ENCODE data around the gene EFCAB6. TPM values are rescaled to one million over a fixed set of nuclear protein-coding genes. Genes with fewer than 3 reads are reported as not detected.

The EFCAB6 gene
- total RNA-seq, 2 experiments from 2014 or later, result 0.15 to 0.21 TPM

DNA sequence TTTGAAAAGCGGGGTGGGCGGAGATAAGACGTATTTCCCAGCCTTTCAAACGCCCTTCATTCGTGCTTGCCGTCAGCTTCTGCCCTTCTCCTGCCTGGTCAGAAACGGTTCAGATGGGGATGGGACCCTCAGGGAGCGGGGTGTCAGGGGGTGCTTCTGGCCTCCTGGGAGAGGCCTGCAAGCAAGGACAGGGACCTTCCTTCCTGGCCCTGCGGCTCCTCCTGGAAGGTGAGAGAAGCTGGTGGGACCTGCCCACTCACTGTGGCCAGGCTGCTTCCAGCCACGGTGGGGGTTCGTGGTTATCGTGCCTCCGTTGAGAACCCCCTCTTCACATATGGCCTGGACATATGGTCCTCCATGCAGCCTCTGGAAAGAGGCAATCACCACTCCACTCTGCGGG lies 295.7 kb downstream of the EFCAB6 start:
- CTCF ChIA-PET, result no interaction called here
- Mint-ChIP-seq H3K27ac (no peak overlapping the region), H3K9me3 (no peaks in the 10 kb centered on the region), H3K4me1 (ENCODE audit: low read depth) (peaks cover 12% of the 10 kb centered on the region), H3K36me3 (ENCODE audit: low read depth) (no peaks in the 10 kb centered on the region), H3K4me3 (no peak overlapping the region), H3K27me3 (ENCODE audit: low read depth) (peaks cover 8% of the 10 kb centered on the region)
- intact Hi-C loops (cut with micrococcal nuclease), result no loop called here
- no peak for DNase-seq

DNA sequence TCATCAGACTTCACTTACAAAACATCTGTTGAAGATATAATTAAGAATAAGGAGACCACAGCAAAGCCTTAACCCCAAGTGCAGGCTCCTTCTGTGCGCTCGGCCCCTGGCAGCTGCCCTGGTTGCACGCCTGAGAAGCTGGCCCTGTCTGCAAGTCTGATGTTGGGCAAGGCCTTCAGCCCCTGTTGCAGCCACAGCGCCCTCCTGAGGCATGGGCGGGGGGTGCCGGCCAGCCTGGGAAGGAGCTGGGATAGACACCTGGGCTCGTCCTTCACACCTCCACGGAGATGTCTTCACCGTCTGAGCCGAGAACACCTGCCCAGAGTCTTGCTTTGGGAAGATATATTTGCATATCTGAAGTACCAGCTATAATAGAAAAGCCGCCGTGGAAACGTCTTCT lies 296.2 kb downstream of the EFCAB6 start:
- peaks cover 8% of the 10 kb centered on the region for H3K27me3 Mint-ChIP-seq (ENCODE audit: low read depth)
- CTCF ChIA-PET, result no interaction called here

DNA sequence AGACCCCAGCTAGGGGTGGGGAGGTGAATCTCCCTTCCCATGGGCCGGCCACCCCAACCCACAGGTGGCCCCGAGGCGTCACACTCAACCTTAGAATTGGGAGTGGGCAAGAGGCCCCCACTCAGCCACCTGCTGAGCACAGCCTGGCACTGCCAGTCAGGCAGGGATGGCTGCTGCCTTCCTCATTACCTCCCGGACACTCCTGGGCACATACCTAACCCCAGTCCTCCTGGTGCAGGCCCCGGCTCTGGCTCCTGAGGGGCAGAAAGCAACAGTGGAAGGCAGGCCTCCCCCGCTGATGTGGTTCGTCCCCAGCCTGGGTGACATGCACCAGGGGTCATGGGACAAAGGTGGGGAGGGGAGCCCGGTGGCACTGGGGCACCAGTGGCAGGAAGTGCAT lies 296.7 kb downstream of the EFCAB6 start:
- H3K4me3 Mint-ChIP-seq, result no peak overlapping the region
- intact Hi-C loops (cut with micrococcal nuclease), result no loop called here
- H3K27ac Mint-ChIP-seq, result no peak overlapping the region
- no peak for DNase-seq
- H3K4me1 Mint-ChIP-seq (ENCODE audit: low read depth), result peaks cover 3% of the 10 kb centered on the region
- H3K36me3 Mint-ChIP-seq (ENCODE audit: low read depth), result no peaks in the 10 kb centered on the region
- H3K9me3 Mint-ChIP-seq, result no peaks in the 10 kb centered on the region
- CTCF ChIA-PET, result no interaction called here
- peaks cover 8% of the 10 kb centered on the region for H3K27me3 Mint-ChIP-seq (ENCODE audit: low read depth)

More for the DNA sequence above, 296.2 kb downstream of the EFCAB6 start:
- H3K9me3 Mint-ChIP-seq, result no peaks in the 10 kb centered on the region
- no peak for DNase-seq
- peaks cover 7% of the 10 kb centered on the region for H3K4me1 Mint-ChIP-seq (ENCODE audit: low read depth)
- intact Hi-C loops (cut with micrococcal nuclease), result no loop called here
- no peak overlapping the region for H3K4me3 Mint-ChIP-seq
- H3K36me3 Mint-ChIP-seq (ENCODE audit: low read depth), result no peaks in the 10 kb centered on the region
- no peak overlapping the region for H3K27ac Mint-ChIP-seq

DNA sequence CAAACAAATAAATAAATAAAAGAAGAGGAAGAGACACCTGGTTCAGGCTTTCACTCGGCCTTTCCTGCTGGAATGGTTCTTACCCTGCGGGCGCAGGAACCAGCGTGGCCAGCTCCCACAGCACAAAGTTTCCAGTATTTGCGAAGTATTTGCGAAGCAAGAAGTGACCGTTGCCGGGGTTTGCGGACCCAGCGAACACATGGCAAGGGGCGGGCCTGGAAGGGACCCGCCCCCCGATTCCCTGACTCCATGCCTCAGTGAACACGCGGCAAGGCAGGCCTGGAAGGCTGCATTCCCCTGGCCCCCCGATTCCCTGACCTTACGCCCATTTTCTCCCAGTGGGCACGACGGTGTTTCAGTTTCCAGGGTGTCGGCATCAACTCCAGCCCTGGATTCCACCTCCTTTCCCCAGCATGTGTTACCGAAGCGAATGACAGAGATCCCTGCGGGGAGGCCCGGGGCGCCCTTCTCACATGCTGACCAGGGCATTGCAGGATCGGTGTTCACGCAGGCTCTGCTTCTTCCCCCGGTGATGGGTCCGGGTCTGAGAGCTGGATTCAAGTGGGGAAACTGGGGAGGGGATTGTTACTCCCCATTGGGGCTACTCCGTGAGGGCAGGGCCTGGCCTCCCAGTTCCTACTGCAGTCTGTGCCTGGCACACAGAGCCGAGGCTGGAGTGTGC lies 297.5 kb downstream of the EFCAB6 start:
- intact Hi-C loops (cut with micrococcal nuclease), result no loop called here
- Mint-ChIP-seq H3K4me1 (ENCODE audit: low read depth) (no peaks in the 10 kb centered on the region), H3K9me3 (no peaks in the 10 kb centered on the region), H3K36me3 (ENCODE audit: low read depth) (no peaks in the 10 kb centered on the region), H3K27me3 (ENCODE audit: low read depth) (peaks cover 8% of the 10 kb centered on the region), H3K4me3 (no peak overlapping the region), H3K27ac (no peak overlapping the region)
- CTCF ChIA-PET, result interaction anchor here (0.7 kb wide), 1 partner anchor 285 kb away, joined by 3 read pairs; no protein-coding TSS in a partner anchor
- DNase-seq, result no peak

DNA sequence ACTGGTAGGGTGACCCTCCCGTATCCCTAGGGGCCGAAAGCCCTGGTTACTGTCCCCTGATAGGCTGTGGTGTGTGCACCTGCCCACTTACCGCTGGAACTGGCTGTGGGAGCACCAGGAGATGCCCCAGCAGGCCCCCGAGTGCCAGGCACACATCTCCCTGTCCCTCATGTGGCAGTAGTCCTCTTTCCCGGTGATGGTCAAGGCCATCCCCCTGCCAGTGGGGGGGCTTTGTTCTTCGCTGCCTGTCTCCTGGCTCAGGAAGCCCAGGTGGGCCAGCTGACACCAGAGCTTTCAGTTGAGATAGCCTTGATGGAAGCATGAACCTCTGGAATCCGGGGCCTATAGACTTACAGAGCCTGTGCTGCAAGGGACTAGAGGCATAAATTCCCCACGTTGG lies 299.8 kb downstream of the EFCAB6 start:
- no peaks in the 10 kb centered on the region for H3K36me3 Mint-ChIP-seq (ENCODE audit: low read depth)
- peaks cover 2% of the 10 kb centered on the region for H3K27me3 Mint-ChIP-seq (ENCODE audit: low read depth)
- DNase-seq, result no peak
- H3K4me1 Mint-ChIP-seq (ENCODE audit: low read depth), result no peaks in the 10 kb centered on the region
- intact Hi-C loops (cut with micrococcal nuclease), result no loop called here
- H3K27ac Mint-ChIP-seq, result no peak overlapping the region
- H3K4me3 Mint-ChIP-seq, result no peak overlapping the region
- CTCF ChIA-PET, result no interaction called here
- no peaks in the 10 kb centered on the region for H3K9me3 Mint-ChIP-seq

DNA sequence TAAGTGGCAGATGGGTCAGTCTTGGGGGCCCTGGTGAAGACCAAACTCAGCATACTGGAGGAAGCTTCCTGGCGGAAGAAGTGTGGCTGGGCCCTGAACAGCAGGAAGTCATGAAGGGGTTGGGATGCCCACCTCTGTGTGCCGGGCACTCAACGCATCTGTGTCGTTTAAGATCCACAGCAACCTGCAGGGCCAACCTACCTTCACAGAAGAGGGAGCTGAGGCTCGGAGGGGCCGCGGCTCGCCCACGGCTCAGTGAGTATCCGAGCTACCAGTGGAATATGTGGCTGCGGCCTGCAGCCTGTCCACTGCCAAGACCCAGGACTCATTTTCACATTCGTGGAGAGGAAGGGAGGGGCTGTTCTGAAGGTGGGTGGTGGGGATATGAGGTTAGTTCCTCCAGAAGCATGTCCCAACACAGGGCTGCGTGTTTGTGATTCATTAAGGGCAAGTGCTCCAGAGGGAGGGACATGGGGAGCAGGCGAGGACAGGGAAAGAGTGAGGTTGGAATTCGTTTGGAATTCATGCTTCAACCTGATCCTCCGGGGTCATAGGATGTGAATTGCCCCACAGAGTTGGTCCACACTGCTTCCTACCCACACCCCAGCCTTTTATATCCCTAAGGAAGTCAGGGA lies 300.7 kb downstream of the EFCAB6 start:
- H3K27ac Mint-ChIP-seq, result no peak overlapping the region
- no peaks in the 10 kb centered on the region for H3K36me3 Mint-ChIP-seq (ENCODE audit: low read depth)
- no peak overlapping the region for H3K4me3 Mint-ChIP-seq
- no peaks in the 10 kb centered on the region for H3K4me1 Mint-ChIP-seq (ENCODE audit: low read depth)
- no peaks in the 10 kb centered on the region for H3K9me3 Mint-ChIP-seq
- DNase-seq, result no peak
- H3K27me3 Mint-ChIP-seq (ENCODE audit: low read depth), result no peaks in the 10 kb centered on the region
- intact Hi-C loops (cut with micrococcal nuclease), result no loop called here
- CTCF ChIA-PET, result no interaction called here

DNA sequence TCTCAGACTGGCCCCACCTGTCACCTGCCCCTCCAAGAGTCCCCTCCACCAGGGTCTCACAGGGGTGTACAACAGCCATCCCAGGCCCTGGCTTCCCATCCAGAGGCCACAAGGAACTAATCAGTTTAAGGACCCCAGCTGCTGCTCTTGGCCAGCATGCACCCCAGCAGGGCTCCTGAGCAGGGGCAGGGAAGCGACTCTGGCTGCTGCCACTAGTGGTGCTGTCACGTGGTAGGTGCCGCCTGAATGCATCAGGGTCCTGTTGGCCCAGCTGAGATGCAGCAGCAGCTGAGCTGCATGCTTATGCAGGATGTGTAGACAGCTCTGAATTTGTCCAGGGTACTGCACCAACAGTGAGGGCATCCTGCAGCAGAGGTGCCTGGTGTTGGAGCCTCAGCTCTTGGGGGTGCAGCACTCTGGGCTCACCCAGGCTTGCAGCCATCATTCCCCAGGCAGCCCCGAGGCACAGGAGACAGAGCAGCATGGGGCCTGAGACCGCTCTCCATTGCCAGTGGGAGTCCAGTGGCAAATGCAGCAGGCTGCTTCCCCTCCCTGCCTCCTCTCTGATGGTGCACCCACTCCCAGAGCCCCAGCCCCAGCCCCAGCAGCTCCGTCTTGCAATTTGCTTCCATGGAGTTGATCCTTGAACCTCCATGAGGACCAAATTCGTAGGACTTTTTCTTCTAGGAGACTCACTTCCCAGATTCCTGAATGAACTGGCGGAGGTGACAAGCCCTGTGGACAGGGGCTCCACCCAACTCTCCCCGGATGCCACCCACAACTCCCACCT lies 301.6 kb downstream of the EFCAB6 start:
- H3K4me1 Mint-ChIP-seq (ENCODE audit: low read depth), result no peaks in the 10 kb centered on the region
- no peak overlapping the region for H3K4me3 Mint-ChIP-seq
- H3K27ac Mint-ChIP-seq, result no peak overlapping the region
- CTCF ChIA-PET, result no interaction called here
- no peaks in the 10 kb centered on the region for H3K36me3 Mint-ChIP-seq (ENCODE audit: low read depth)
- intact Hi-C loops (cut with micrococcal nuclease), result no loop called here
- H3K9me3 Mint-ChIP-seq, result no peaks in the 10 kb centered on the region
- H3K27me3 Mint-ChIP-seq (ENCODE audit: low read depth), result no peaks in the 10 kb centered on the region
- DNase-seq, result no peak

DNA sequence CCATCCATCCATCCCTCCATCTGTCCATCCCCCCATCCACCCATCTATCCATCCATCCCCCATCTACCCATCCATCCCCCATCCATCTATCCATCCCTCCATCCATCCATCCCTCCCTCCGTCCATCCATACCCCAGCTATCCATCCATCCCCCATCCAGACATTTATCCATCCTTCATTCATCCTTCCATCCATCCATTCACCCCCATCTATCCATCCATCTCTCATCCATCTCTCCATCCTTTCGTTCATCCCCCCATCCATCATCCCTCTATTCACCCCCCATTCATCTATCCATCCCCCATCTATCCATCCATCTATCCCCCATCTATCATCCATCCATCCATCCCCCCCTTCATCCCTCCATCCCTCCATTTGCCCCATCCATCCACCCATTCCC lies 302.8 kb downstream of the EFCAB6 start:
- CTCF ChIA-PET, result interaction anchor here (0.6 kb wide), 1 partner anchor 238 kb away, joined by 3 read pairs; no protein-coding TSS in a partner anchor
- intact Hi-C loops (cut with micrococcal nuclease), result no loop called here
- Mint-ChIP-seq H3K36me3 (ENCODE audit: low read depth) (no peaks in the 10 kb centered on the region), H3K27me3 (ENCODE audit: low read depth) (no peaks in the 10 kb centered on the region), H3K9me3 (no peaks in the 10 kb centered on the region), H3K4me1 (ENCODE audit: low read depth) (no peaks in the 10 kb centered on the region), H3K27ac (no peak overlapping the region), H3K4me3 (no peak overlapping the region)
- no peak for DNase-seq

DNA sequence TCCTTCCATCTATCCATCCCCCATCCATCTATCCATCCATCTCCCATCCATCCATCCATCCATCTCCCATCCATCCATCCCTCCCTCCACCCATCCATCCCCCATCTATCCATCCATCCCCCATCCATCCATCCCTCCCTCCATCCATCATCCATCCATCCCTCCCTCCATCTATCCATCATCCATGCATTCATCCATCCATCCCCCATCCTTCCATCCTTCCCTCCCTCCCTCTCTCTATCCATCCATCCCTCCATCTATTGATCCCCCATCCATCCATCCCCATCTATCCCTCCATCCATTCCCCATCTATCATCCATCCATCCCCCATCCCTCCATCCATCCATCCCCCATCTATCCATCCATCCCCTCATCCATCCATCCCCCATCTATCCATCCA lies 303.6 kb downstream of the EFCAB6 start:
- H3K4me1 Mint-ChIP-seq (ENCODE audit: low read depth), result no peaks in the 10 kb centered on the region
- CTCF ChIA-PET, result no interaction called here
- intact Hi-C loops (cut with micrococcal nuclease), result no loop called here
- H3K4me3 Mint-ChIP-seq, result no peak overlapping the region
- no peaks in the 10 kb centered on the region for H3K27me3 Mint-ChIP-seq (ENCODE audit: low read depth)
- no peaks in the 10 kb centered on the region for H3K36me3 Mint-ChIP-seq (ENCODE audit: low read depth)
- no peak overlapping the region for H3K27ac Mint-ChIP-seq
- H3K9me3 Mint-ChIP-seq, result no peaks in the 10 kb centered on the region
- no peak for DNase-seq

DNA sequence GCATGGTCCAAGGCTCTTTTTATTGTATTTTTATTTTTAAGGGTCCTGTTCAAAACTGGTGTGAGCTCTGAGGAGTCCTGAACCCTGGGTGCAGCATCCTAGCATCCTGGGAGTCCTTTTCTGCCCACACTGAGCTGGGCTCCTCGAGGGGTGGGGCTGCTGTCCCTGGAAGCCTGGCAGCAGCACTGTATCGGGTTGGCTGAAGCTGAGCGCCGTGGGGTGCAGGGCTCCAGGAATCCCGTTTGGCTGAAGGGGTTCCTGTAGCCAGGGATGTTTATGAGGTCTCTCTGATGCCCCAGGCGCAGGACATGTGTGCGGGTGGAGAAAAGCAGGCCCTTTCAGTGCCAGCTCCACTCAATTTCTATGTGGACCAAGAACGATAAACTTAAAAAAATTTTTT lies 304.9 kb downstream of the EFCAB6 start:
- H3K4me3 Mint-ChIP-seq, result no peak overlapping the region
- H3K4me1 Mint-ChIP-seq (ENCODE audit: low read depth), result no peaks in the 10 kb centered on the region
- H3K9me3 Mint-ChIP-seq, result no peaks in the 10 kb centered on the region
- H3K36me3 Mint-ChIP-seq (ENCODE audit: low read depth), result no peaks in the 10 kb centered on the region
- H3K27me3 Mint-ChIP-seq (ENCODE audit: low read depth), result no peaks in the 10 kb centered on the region
- intact Hi-C loops (cut with micrococcal nuclease), result no loop called here
- no peak overlapping the region for H3K27ac Mint-ChIP-seq
- CTCF ChIA-PET, result no interaction called here
- no peak for DNase-seq

DNA sequence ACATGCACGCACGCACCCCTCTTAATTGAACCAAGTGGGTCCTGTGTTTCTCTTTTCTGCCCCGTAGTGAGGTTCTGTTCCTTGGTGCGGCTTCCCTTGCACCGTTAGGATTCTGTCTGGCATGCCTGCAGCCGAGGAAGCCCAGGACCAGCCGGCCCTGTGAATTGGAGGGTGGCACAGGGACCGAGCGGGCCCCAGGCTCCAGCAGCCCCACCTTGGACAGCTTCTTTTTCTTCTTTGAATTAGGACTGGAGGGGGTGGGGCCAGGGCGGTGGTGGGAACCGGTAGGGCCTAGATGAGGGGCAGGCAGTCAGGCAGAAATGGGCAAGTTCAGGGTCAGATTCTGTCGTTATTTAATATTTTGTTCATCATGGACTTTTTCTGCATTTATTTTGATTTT lies 305.6 kb downstream of the EFCAB6 start:
- Mint-ChIP-seq H3K4me1 (ENCODE audit: low read depth) (no peaks in the 10 kb centered on the region), H3K27me3 (ENCODE audit: low read depth) (no peaks in the 10 kb centered on the region), H3K4me3 (no peak overlapping the region), H3K27ac (no peak overlapping the region), H3K36me3 (ENCODE audit: low read depth) (no peaks in the 10 kb centered on the region), H3K9me3 (no peaks in the 10 kb centered on the region)
- intact Hi-C loops (cut with micrococcal nuclease), result no loop called here
- no peak for DNase-seq
- CTCF ChIA-PET, result no interaction called here

DNA sequence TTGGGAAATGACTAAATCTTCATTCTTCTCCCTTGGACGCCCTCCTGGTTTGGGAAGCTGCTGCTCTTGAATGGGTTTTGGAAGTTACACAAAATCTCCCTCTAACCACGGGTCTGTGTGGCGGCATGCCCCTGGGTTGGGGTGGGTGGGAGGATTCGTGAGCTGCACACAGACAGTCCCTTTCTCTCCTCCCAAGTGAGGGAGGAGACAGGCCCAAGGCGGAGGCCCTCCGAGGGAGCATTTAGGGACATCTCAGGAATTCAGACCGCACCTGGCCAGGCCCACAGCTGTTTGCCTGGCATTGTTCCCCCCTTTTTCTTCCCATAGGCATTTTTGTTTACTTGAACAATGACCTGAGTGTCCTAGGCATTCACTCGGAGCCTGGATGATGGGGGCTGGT lies 306.2 kb downstream of the EFCAB6 start:
- intact Hi-C loops (cut with micrococcal nuclease), result no loop called here
- H3K9me3 Mint-ChIP-seq, result no peaks in the 10 kb centered on the region
- CTCF ChIA-PET, result no interaction called here
- no peak for DNase-seq
- no peak overlapping the region for H3K27ac Mint-ChIP-seq
- H3K4me1 Mint-ChIP-seq (ENCODE audit: low read depth), result no peaks in the 10 kb centered on the region
- no peak overlapping the region for H3K4me3 Mint-ChIP-seq
- no peaks in the 10 kb centered on the region for H3K27me3 Mint-ChIP-seq (ENCODE audit: low read depth)
- no peaks in the 10 kb centered on the region for H3K36me3 Mint-ChIP-seq (ENCODE audit: low read depth)

DNA sequence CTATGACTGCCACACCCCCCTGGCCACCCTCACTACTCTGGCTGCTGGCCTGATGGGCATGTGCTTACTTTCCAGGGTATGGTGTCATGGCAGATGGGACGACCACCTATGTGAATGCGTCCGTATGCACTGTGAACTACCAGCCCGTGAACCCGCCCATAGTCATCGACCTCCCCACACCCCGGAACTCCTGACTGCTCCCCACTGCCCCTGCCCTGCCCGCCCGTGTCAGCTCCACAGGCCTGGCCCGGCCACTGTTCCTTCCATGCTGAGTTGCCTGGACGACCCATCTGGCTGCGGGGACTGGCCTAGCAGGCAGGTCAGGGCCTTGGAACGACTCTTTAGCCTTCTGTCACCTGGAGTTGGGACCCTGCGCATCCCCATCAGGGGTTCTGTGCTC lies 306.7 kb downstream of the EFCAB6 start:
- H3K4me3 Mint-ChIP-seq, result no peak overlapping the region
- CTCF ChIA-PET, result no interaction called here

More for the DNA sequence above, 306.7 kb downstream of the EFCAB6 start:
- intact Hi-C loops (cut with micrococcal nuclease), result no loop called here
- no peaks in the 10 kb centered on the region for H3K36me3 Mint-ChIP-seq (ENCODE audit: low read depth)
- H3K9me3 Mint-ChIP-seq, result no peaks in the 10 kb centered on the region
- no peaks in the 10 kb centered on the region for H3K4me1 Mint-ChIP-seq (ENCODE audit: low read depth)
- H3K27ac Mint-ChIP-seq, result no peak overlapping the region
- H3K27me3 Mint-ChIP-seq (ENCODE audit: low read depth), result no peaks in the 10 kb centered on the region
- no peak for DNase-seq
